ENCODE measurements around the gene PIK3CB. TPM values are rescaled to one million over a fixed set of nuclear protein-coding genes. Genes with fewer than 3 reads are reported as not detected.

PIK3CB gene
- total and polyA plus RNA-seq, 2 experiments from 2014 or later = 14.3 to 23.0 TPM

GRCh38 chr3:138846262-138846791 lies 11.6 kb upstream of the PIK3CB start:
- WGBS (ENCODE audit: low lambda C conversion rate, missing lambda C conversion rate) = 71% methylated on average over 10 of the region's 10 CpGs
- H3K9me3 ChIP-seq (ENCODE audit: low read depth) = no peaks in the 10 kb centered on the region

GRCh38 chr3:138845771-138846173 lies 11.0 kb upstream of the PIK3CB start:
- H2AFZ ChIP-seq = no peak overlapping the region
- H3K4me1 ChIP-seq (ENCODE audit: insufficient read depth) = no peaks in the 10 kb centered on the region
- no peaks in the 10 kb centered on the region for H3K9me2 ChIP-seq (replicated peaks; ENCODE audit: insufficient read depth)
- TF ChIP-seq EZH2 (IDR thresholded peaks at IDR 0.05; ENCODE audit: borderline replicate concordance) (no peak), CTCF (IDR thresholded peaks at IDR 0.05; ENCODE audit: poor library complexity) (no peak), EZH2phosphoT487 (IDR thresholded peaks at IDR 0.05; ENCODE audit: low read depth, severe bottlenecking, unreplicated experiment) (no peak)
- no peaks in the 10 kb centered on the region for H3K27me3 ChIP-seq
- DNase-seq (ENCODE audit: low spot score) = no peak
- no peak overlapping the region for H3K27ac ChIP-seq
- H3K79me2 ChIP-seq = no peaks in the 10 kb centered on the region
- WGBS (ENCODE audit: low lambda C conversion rate, missing lambda C conversion rate) = 44% methylated on average over 6 of the region's 6 CpGs
- H3K4me2 ChIP-seq = no peak overlapping the region
- no peaks in the 10 kb centered on the region for H3K9me3 ChIP-seq (ENCODE audit: low read depth)
- H3K36me3 ChIP-seq (replicated peaks; ENCODE audit: insufficient read depth, low read depth) = no peaks in the 10 kb centered on the region
- no peak overlapping the region for H3K4me3 ChIP-seq
- no peaks in the 10 kb centered on the region for H4K20me1 ChIP-seq (ENCODE audit: insufficient read depth, poor library complexity, severe bottlenecking)

More at GRCh38 chr3:138846262-138846791, 11.6 kb upstream of the PIK3CB start:
- Histone ChIP-seq H3K27me3 (no peaks in the 10 kb centered on the region), H3K27ac (no peak overlapping the region), H3K79me2 (no peaks in the 10 kb centered on the region), H4K20me1 (ENCODE audit: insufficient read depth, poor library complexity, severe bottlenecking) (no peaks in the 10 kb centered on the region), H3K36me3 (replicated peaks; ENCODE audit: insufficient read depth, low read depth) (no peaks in the 10 kb centered on the region), H2AFZ (no peak overlapping the region), H3K9me2 (replicated peaks; ENCODE audit: insufficient read depth) (no peaks in the 10 kb centered on the region), H3K4me1 (ENCODE audit: insufficient read depth) (no peaks in the 10 kb centered on the region), H3K4me2 (no peak overlapping the region), H3K4me3 (no peak overlapping the region)
- no peak for DNase-seq (ENCODE audit: low spot score)
- TF ChIP-seq EZH2phosphoT487 (IDR thresholded peaks at IDR 0.05; ENCODE audit: low read depth, severe bottlenecking, unreplicated experiment) = no peak
- TF ChIP-seq CTCF (IDR thresholded peaks at IDR 0.05; ENCODE audit: poor library complexity) = no peak
- TF ChIP-seq EZH2 (IDR thresholded peaks at IDR 0.05; ENCODE audit: borderline replicate concordance) = no peak

- 87% methylated on average over 7 of the region's 7 CpGs for WGBS (ENCODE audit: low lambda C conversion rate, missing lambda C conversion rate)
- Histone ChIP-seq H3K9me3 (ENCODE audit: low read depth) (no peaks in the 10 kb centered on the region), H4K20me1 (ENCODE audit: insufficient read depth, poor library complexity, severe bottlenecking) (no peaks in the 10 kb centered on the region), H3K9me2 (replicated peaks; ENCODE audit: insufficient read depth) (no peaks in the 10 kb centered on the region), H3K27me3 (no peaks in the 10 kb centered on the region), H3K4me1 (ENCODE audit: insufficient read depth) (no peaks in the 10 kb centered on the region), H3K27ac (no peak overlapping the region), H3K79me2 (no peaks in the 10 kb centered on the region), H2AFZ (no peak overlapping the region), H3K4me3 (no peak overlapping the region), H3K4me2 (no peak overlapping the region), H3K36me3 (replicated peaks; ENCODE audit: insufficient read depth, low read depth) (no peaks in the 10 kb centered on the region)
- DNase-seq (ENCODE audit: low spot score) = no peak
- TF ChIP-seq CTCF (IDR thresholded peaks at IDR 0.05; ENCODE audit: poor library complexity) (no peak), EZH2phosphoT487 (IDR thresholded peaks at IDR 0.05; ENCODE audit: low read depth, severe bottlenecking, unreplicated experiment) (no peak), EZH2 (IDR thresholded peaks at IDR 0.05; ENCODE audit: borderline replicate concordance) (no peak)
These were observed 10.5 kb upstream of the PIK3CB start for GRCh38 chr3:138845181-138845601.

All from hepatocyte (in vitro differentiated cells).